GM18508 (cell line): ENCODE measurements around the gene TSHR.
"Not testable (repeated sequence)": the region's sequence is repeated elsewhere in the genome, so short reads cannot be mapped to it uniquely, and the experiment has no call there.

Experiments
- ATAC-seq: cut with Tn5 transposase; IDR thresholded peaks from one replicate; pipeline ENCODE4 v1.9.1; 2021; ENCODE audit warnings: moderate number of reproducible peaks; ENCODE audit not compliant: insufficient read depth, unreplicated experiment

TSHR gene

GRCh38 chr14:80948291-80948690 lies 7.1 kb upstream of the TSHR start:
- ATAC-seq, result no peak

GRCh38 chr14:80951491-80951890 lies 3.9 kb upstream of the TSHR start:
- no peak for ATAC-seq

- ATAC-seq, result not testable (repeated sequence)
These were observed 2.2 kb upstream of the TSHR start for GRCh38 chr14:80953211-80953610.

DNA sequence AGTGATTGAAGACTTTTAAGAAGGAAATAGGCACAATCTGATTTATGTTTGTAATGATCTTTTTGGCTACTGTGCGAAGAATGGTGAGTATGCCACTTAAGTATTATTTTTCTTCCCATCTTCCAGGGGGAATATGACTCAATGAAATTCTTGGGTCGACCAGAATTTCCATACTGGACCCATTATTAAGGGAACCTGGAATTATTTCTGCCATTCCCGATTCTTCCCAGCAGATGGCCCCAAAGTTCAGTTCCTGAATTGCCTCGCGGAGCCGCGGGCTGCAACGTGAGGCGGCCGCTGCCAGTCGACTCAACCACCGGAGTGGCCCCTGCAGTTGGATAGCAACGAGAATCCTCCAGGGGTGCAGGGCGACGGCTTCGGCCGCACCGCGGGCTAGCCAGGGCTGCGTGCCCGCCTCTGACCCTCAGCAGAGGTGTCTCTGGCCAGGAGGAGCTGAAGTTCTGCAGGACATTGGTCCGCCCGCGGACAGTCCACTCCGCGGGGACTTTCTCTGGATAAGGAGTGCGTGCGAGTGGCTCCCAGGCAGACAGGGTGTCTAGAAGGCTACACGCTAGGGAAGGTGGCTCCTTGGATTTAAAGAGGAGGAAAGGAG lies 628 bp upstream of the TSHR start:
- ATAC-seq, result no peak

GRCh38 chr14:80956102-80956501 lies 681 bp downstream of the TSHR start:
- ATAC-seq, result no peak

GRCh38 chr14:80956922-80957321 lies 1.5 kb downstream of the TSHR start:
- no peak for ATAC-seq

DNA sequence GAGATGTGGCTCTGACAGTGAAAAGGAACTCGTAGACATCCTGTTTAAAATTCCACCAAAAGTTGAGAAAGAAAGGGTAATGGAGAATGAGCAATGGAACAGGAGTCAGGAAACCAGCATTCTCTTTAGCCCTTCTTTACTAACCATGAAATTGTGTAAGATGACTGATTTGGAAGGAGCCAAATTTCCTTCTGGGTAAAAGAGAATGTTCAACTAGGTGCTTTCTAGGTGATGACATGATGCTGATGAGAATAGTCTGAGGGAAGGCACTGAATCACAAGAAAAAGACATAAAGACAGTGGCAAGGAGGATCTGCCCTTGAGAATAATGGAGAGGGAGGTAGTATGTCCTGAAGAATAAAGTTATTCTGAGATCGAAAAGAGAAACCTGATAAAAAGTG lies 2.2 kb downstream of the TSHR start:
- ATAC-seq, result no peak

DNA sequence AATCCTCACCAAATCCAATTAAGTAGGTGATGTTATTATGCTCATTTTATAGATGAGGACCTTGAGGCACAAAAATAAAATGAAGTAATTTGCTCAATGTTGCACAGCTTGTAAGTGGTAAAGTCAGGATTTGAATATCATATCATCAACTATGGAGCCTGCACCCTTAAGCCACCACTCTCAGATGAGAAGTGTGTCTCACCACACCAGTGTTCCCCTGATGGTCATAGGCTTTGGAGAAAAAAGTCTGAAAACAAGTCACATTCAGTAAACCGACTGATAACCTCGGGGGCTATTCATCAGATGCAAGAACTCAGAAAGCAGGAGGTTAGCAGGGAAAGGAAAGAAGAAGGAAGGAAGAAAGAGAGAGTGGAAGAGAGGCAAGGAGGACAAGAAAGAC lies 2.8 kb downstream of the TSHR start:
- no peak for ATAC-seq

GRCh38 chr14:80958939-80959338 lies 3.5 kb downstream of the TSHR start:
- ATAC-seq, result no peak

GRCh38 chr14:80959496-80959895 lies 4.1 kb downstream of the TSHR start:
- peak; percentile 99 for ATAC-seq

GRCh38 chr14:80965037-80965436 lies 9.6 kb downstream of the TSHR start:
- no peak for ATAC-seq

DNA sequence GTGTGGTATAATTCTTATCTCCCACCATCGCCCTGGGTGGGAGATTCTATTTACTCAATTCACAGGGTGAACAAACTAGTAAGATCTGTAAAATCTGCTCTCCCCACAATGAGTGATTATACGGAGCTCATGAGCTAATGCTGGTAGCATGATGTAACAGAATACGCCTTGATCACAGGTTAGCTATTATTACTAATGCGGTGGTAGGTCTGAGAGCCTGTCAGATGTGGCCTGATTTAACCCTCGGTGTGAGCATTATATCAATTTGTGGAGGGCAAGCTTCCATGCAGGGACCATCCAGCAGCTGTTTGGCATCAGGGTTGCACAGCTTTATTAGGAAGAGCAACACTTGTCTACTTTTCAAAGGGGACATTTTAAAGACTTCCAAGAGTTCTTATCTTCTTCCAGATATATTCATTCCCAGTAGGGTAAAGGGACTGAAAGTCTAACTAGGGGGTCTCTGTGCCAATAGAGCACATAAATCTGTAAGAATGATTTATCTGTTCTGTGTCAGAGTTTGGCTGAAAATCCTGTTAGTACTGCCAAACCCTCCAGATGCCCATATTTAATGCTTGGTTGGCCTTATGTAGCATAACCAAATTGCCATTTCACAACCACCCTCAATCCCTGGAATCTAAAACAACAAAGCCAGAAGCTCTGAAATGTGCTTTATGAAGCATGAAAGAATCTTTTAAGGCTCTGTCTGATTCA lies 18.7 kb downstream of the TSHR start:
- no peak for ATAC-seq

- ATAC-seq, result no peak
These were observed 19.3 kb downstream of the TSHR start for GRCh38 chr14:80974679-80975078.

- no peak for ATAC-seq
These were observed 21.8 kb downstream of the TSHR start for GRCh38 chr14:80977221-80977620.

GRCh38 chr14:80978403-80978802 lies 23.0 kb downstream of the TSHR start:
- no peak for ATAC-seq

- ATAC-seq, result no peak
These were observed 24.5 kb downstream of the TSHR start for GRCh38 chr14:80979951-80980350.

DNA sequence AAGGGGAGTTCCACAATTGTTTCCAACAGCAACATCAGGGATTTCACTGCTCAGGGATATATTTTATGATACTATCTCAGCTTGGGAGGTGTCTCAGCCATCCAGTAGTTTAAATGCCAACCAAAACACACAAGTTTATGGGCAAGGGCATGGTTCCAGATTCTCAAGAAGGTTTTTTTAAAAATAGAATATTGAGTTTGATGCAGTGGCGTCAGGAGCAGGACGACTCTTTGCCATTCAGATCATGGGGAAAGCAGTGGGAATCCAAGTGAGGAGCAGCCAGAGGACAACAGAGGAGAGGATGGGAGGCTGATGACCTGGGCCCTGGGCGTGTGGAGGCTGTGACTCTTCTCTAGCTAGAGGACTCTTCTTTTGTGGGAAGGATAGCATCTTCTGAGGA lies 25.7 kb downstream of the TSHR start:
- no peak for ATAC-seq

GRCh38 chr14:80981673-80982072 lies 26.3 kb downstream of the TSHR start:
- no peak for ATAC-seq

- ATAC-seq, result no peak
These were observed 27.3 kb downstream of the TSHR start for GRCh38 chr14:80982711-80983110.

- ATAC-seq, result peak; percentile 38
These were observed 32.0 kb downstream of the TSHR start for GRCh38 chr14:80987235-80988032.

- ATAC-seq, result no peak
These were observed 32.8 kb downstream of the TSHR start for GRCh38 chr14:80988192-80988591.
